Suppressor macrophage treated with lipopolysaccharide for 4 hours (primary cell): ENCODE results near the gene DNASE2B.
"Not testable (repeated sequence)": the region's sequence is repeated elsewhere in the genome, so short reads cannot be mapped to it uniquely, and the experiment has no call there.

Experiments
- DNase-seq: peaks from one replicate; pipeline ENCODE4 v3.0.0-alpha.2; 2020

DNASE2B gene

DNA sequence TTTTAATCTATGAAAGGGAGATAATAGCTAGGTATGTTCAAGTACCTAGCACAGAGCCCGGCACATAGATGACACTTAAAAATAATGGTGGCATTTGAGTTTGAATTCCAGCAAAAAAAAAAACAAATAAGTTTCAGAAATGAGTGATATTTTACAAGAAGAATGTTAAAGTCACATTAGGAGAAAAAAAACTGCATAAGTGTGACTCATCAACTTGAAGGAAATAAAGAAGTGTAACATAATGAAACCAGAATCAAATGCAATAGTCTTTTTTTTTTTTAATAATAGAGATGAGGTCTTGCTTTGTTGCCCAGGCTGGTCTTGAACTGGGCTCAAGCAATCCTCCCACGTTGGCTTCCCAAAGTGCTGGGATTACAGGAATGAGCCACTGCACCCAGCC lies 17.1 kb downstream of the DNASE2B start:
- peak; percentile 28 for DNase-seq

- no peak for DNase-seq
These were observed 24.6 kb downstream of the DNASE2B start for GRCh38 chr1:84422909-84423308.

- no peak for DNase-seq
These were observed 26.3 kb downstream of the DNASE2B start for GRCh38 chr1:84424513-84425149.

- DNase-seq: peak; percentile 53
These were observed 27.0 kb downstream of the DNASE2B start for GRCh38 chr1:84425150-84425896.

DNA sequence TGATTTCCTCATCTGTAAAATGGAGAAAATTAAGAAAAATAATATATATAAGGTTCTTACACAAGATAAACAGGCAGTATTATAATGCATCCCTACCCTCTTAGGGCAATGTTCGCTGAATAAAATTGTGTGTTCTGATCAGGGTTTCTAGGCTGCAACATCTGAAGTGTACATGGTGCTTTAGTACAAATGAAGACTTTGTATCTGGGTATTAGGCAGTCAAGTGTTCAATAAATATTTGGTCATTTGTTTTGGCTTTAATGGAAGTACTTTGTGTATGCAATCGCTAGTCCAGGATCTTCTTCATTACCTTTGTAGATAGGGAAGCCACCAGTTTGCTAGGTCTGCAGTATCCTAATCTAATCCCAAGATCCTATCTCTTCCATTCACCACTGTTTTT lies 28.1 kb downstream of the DNASE2B start:
- DNase-seq: no peak

DNA sequence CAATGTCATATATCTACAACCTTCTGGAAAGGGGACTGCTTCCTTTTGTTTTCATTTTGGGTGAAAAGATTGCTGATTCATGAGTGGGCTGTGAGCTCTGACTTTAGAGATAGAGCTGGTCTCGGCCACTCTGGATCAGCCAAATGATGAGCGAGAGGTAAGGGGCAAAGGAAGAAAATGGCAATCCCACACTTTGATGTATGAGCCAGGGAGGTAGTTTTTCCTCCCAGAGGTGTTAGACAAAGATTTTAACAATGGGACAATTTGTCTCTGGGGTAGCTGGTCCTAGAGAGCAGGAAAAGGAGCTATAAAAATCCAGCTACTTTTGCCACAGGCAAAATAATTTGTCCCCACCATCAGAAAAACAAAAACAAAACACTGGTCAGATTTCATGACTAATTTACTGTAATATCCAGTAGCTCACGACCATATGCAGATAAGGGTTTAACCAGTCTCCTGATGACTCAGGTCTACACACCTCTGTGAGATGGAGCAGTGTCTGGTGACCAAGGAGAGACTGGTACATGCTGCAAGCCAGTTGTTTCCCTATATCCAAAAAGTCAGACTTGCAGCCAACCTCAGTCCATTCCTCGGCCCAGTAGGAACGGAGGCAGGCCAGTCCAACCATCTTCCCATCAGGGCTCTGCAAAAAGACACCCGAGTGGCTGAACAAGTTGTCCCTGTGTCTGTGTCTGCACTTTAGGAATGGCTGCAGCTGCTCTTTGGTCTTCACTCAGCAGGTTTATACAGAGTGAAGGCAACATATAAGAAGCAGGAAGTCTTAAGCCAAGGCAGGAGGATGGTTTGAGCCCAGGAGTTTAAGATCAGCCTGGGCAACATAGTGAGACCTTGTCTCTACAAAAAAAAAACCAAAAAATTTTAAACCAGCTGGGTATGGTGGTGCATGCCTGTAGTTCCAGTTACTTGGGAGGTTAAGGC lies 29.2 kb downstream of the DNASE2B start:
- DNase-seq: no peak

DNA sequence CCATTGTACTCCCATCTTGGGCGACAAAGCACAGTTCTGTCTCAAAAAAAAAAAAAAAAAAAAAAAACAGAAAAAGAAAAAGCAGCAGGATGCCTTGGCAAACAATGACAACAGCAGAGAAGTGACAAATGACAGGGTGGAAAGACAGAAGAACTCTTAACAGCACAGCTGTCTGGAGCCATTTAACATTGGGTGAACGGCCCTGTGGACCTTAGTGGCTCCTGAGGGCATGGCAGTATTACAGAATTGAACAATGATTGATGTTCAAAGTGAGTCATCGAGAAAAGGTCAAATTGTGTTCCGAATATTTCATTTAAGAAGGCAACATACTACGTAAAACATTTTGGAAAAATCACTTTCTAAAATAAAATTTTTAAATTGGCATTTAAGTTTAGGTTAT lies 30.0 kb downstream of the DNASE2B start:
- no peak for DNase-seq

- DNase-seq: no peak
These were observed 30.9 kb downstream of the DNASE2B start for GRCh38 chr1:84429231-84429630.

- peak; percentile 74 for DNase-seq
These were observed 32.3 kb downstream of the DNASE2B start for GRCh38 chr1:84430546-84430945.

- DNase-seq: peak; percentile 74
These were observed 35.2 kb downstream of the DNASE2B start for GRCh38 chr1:84433258-84434080.

DNA sequence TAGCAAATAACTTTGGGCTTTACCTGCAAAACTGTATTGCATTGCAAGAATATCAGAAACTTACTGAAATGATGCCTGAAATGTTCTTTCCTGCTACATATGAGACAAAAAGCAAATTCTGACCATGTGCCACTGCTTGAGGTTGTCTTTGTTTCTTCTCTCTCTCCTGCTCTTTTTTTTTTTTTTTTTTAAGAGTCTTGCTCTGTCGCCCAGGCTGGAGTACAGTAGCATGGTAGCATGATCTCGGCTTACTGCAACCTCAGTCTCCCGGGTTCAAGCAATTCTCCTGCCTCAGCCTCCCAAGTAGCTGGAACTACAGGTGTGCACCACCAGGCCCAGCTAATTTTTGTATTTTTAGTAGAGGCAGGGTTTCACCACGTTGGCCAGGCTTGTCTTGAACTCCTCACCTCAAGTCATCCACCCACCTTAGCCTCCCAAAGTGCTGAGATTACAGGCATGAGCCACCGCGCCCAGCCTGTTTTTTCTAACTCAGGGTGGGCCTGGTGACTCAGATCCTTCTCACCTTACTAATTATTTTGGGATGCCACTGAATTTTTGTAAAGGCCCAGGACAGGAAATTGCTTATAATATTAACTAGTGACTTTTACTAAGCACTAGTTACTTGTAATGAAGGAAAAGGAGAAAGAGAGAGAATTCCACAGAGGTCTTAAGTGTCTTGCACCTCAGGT lies 35.9 kb downstream of the DNASE2B start:
- no peak for DNase-seq

GRCh38 chr1:84434801-84435549 lies 36.7 kb downstream of the DNASE2B start:
- DNase-seq: peak; percentile 76

DNA sequence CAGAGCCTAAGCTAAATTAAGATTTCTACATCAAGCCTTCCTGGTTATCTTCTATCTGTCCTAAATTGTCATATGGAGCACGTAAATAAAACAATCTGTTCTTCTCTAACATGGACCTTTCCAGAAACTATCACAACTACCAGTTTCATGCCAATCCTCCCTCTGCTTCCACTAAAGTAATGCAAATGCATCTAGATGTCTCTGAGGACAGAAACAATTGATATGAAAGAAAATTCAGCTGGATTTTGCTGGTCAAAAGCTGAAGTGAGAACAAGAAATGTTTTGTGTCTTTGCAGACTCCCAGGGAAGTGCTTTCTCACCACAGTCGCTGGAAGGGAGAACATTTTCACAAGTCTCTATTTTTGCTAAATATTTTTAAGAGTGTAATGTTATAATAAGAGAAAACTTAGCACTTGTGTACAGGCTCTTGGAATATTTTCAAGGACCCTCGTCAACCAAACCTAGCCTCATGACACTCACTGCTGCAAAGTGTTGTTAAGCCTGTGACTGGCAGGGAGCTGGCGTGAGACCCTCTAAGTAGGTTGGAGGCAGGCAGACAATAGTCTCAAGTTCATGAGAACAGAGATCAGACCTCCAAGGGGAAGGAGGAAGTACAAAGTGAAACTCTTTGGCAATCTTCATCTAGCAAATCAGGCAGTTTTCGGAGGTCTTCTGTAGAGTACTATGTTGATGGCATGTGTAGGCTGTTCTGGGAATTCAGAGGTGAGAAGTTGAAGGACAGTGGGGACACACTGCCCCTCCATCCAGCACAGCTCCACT lies 38.8 kb downstream of the DNASE2B start:
- peak; percentile 69 for DNase-seq

- peak; percentile 93 for DNase-seq
These were observed 44.0 kb downstream of the DNASE2B start for GRCh38 chr1:84442256-84442655.

DNA sequence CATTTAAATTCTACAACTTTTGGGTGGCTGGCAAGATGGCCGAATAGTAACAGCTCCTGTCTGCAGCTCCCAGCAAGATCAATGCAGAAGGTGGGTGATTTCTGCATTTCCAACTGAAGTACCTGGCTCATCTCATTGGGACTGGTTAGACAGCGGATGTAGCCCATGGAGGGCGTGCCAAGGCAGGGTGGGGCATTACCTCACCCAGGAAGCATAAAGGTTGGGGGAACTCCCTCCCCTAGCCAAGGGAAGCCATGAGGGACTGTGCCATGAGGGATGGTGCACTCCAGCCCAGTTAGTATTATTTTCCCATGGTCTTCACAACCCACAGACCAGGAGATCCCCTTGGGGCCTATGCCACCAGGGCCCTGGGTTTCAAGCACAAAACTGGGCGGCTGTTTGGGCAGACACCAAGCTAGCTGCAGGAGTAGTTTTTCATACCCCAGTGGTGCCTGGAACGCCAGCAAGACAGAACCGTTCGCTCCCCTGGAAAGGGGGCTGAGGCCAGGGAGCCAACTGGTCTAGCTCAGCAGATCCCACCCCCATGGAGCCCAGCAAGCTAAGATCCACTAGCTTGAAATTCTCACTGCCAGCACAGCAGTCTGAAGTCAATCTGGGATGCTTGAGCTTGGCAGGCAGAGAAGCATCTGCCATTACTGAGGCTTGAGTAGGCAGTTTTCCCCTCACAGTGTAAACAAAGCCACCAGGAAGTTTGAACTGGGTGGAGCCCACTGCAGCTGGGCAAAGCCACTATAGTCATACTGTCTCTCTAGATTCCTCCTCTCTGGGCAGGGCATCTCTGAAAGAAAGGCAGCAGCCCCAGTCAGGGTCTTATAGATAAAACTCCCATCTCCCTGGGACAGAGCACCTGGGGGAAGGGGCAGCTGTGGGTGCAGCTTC lies 44.7 kb downstream of the DNASE2B start:
- not testable (repeated sequence) for DNase-seq

- not testable (repeated sequence) for DNase-seq
These were observed 50.4 kb downstream of the DNASE2B start for GRCh38 chr1:84448704-84449103.

DNA sequence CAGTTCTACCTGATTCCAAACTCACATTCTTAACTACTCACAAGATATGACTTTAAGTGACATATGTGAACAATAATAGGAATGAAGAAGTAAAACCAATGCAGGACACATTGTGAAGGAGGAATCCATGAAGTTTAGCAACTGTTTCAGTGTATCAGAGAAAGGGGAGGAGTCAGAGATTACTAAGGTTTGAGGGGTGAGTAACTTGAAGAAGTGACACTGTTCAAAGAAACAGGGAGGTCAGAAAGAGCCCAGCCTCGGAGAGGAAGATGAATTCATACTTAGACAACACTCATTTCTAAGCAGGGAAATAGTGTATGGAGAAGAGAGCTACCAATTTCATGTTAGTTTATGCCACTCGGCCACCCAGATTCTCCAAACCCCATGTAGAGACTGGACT lies 52.6 kb downstream of the DNASE2B start:
- DNase-seq: peak; percentile 85

DNA sequence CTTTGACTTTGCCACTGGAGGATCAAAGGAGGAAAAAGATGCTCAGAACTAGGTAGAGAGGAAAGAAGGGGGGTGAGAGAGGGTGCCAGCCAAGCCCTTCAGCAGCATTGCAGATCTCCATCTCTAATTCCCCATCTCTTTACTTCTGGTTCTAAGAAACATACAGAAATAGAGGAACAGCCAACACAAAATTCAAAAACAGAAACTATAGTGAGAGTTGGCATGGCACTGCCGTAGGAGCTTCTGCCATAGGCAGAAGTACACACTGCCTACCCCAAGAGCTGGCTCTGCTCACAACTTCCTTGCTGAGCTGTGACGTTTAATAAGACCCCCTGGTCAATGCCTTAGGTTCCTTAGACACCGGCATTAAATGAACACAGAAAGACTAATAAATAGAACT lies 54.2 kb downstream of the DNASE2B start:
- DNase-seq: no peak

- no peak for DNase-seq
These were observed 63.8 kb downstream of the DNASE2B start for GRCh38 chr1:84462118-84462517.
